GM12878 (cell line): ENCODE results near the gene KCNN3.

Source experiments
- BHLHE40 ChIP-seq, 2 experiments: fragments of 450-650 bp in 1 of 2; IDR thresholded peaks; 2 replicates each; pipeline ENCODE4 v1.6.1; 2011 to 2017; ENCODE audit warnings: low read depth in 2 of 2, borderline replicate concordance in 1 of 2, improper control_type of control experiment in 1 of 2, low read length in 1 of 2, mild to moderate bottlenecking in 1 of 2
- CHD2 ChIP-seq: IDR thresholded peaks from 2 replicates; pipeline ENCODE4 v1.6.1; 2011; ENCODE audit warnings: low read depth, low read length, improper control_type of control experiment, borderline replicate concordance
- CREM ChIP-seq: IDR thresholded peaks from 2 replicates; pipeline ENCODE4 v1.6.1; 2014; ENCODE audit warnings: antibody characterized with exemption, low read depth
- CTCF ChIP-seq, 3 experiments: IDR thresholded peaks in 2 of 3; conservative IDR thresholded peaks in 1 of 3; 2 replicates each; pipeline ENCODE4 v1.5.1; 2011; ENCODE audit warnings: low read depth in 3 of 3, low read length in 3 of 3, mild to moderate bottlenecking in 3 of 3, control low read depth in 2 of 3, moderate library complexity in 2 of 3, inconsistent platforms in 1 of 3, mixed read lengths in 1 of 3; ENCODE audit not compliant: control insufficient read depth in 2 of 3, insufficient read depth in 1 of 3; ENCODE audit errors: extremely low read depth in 1 of 3
- HDAC2 ChIP-seq: fragments of 200-600 bp; sonication (generic); IDR thresholded peaks from 2 replicates; pipeline ENCODE4 v1.6.1; 2017
- POLR2A ChIP-seq: IDR thresholded peaks from 2 replicates; pipeline ENCODE4 v1.6.1; 2011; ENCODE audit warnings: low read depth, mild to moderate bottlenecking, low read length
- POLR2AphosphoS5 ChIP-seq: IDR thresholded peaks from 2 replicates; pipeline ENCODE4 v1.6.1; 2011; ENCODE audit warnings: mild to moderate bottlenecking, low read length, inconsistent platforms
- RAD21 ChIP-seq: IDR thresholded peaks from 2 replicates; pipeline ENCODE4 v1.6.1; 2011; ENCODE audit warnings: mild to moderate bottlenecking, low read depth, low read length, moderate library complexity; ENCODE audit not compliant: insufficient read depth
- REST ChIP-seq: IDR thresholded peaks from 2 replicates; pipeline ENCODE4 v1.6.1; 2012; ENCODE audit warnings: mild to moderate bottlenecking, low read depth, low read length
- SREBF1 ChIP-seq: IDR thresholded peaks from 2 replicates; pipeline ENCODE4 v1.6.1; 2012; ENCODE audit warnings: mild to moderate bottlenecking, low read length
- ZBTB4 ChIP-seq: fragments of 450-650 bp; formaldehyde crosslinking; IDR thresholded peaks from 2 replicates; pipeline ENCODE4 v1.4.0; 2022; ENCODE audit warnings: mild to moderate bottlenecking, moderate library complexity

- TF ChIP-seq REST (no peak), SREBF1 (no peak), ZBTB4 (CRISPR knock-in tag) (no peak), RAD21 (no peak), POLR2A (no peak), CHD2 (no peak), CREM (no peak), CTCF (IDR thresholded peaks at IDR 0.05 in 2 of 3, conservative IDR thresholded peaks at IDR 0.05 in 1 of 3; ENCODE audit: control insufficient read depth in 2 of 3, extremely low read depth in 1 of 3, insufficient read depth in 1 of 3, low read depth in 3 of 3, low read length in 3 of 3) (no peak), BHLHE40 (IDR thresholded peaks at IDR 0.05; ENCODE audit: borderline replicate concordance in 1 of 2, low read depth in 2 of 2, low read length in 1 of 2) (no peak), HDAC2 (no peak), POLR2AphosphoS5 (no peak)
Observed at GRCh38 chr1:154751690-154752089, 118.4 kb downstream of the KCNN3 start.
